ENCODE data around the gene SPAG6.
A peak's percentile ranks its signal among the peaks of the same experiment; 100 is the strongest.
"Not testable (repeated sequence)": the region's sequence is repeated elsewhere in the genome, so short reads cannot be mapped to it uniquely, and the experiment has no call there.

The SPAG6 gene

DNA sequence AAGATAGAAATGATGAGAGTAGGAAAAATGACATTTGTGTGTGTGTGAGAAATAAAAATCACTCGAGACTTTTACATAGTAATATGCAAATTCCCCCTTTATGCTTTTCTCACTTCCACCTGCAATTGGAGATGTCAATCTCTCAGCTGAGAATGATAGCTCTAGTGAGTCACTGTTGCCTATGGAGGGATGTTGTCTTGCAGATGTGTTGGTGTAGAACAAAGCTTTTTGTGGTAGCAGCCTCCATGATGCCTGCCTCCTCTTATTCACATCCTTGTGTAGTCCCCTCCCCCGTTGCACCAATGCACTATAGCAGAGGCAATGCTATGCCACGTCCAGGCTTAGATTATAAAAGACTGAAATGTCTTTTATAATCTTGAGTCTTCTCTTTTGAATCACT, 33.8 kb downstream of the SPAG6 start:
- DNase-seq, result no peak

GRCh38 chr10:22381262-22381661, 36.0 kb downstream of the SPAG6 start:
- DNase-seq, result no peak

GRCh38 chr10:22386503-22386902, 41.2 kb downstream of the SPAG6 start:
- no peak for DNase-seq

DNA sequence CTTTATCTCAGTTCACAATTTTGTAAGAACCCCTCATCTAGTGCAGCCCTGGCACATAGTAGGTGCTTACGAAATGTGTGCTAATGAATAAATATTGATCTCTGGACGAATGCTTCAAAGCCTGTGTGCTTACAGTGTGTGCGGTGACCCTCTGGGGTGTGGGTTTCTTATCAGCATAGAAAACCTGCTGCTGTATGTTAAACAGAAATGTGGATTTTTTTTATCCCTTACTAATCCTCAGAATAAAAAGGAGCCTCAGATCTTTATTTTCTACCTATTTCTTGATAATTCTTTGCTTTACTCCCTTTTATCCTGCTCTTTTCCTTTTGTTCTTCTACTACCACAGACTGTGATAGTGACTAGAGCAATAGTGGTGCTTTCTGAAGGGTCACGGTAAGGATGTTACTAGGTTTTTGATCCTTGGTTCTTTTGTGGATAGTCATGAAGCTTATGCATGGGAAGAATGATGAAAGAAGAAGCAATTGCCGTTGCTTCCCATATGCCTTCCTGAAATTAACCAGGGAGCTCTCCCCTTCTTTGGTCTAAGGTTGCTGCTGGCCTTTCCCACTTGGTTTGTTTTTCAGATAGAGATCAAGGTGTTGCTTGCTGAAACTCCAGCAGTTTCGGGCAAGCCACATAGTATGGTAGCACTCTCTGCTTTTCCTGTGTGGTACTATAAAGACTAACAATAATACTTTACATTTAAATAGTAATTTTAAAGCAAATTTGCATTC, 44.7 kb downstream of the SPAG6 start:
- DNase-seq, result no peak

DNA sequence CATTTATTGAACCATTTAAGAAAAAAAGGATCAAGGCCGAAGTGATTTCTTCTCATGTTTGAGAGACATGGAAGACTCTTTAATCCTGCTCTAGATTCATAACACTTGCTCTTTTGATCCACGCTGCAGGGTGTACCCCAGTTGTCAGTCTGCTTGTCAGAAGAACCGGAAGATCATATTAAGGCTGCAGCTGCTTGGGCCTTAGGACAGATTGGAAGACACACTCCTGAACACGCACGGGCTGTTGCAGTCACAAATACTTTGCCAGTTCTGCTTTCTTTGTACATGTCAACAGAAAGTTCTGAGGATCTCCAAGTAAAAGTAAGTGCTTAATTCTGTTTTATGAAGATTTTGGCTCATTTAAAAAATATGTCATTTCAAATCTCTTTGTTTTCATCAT, 46.3 kb downstream of the SPAG6 start:
- DNase-seq, result no peak

- DNase-seq, result not testable (repeated sequence)
Measured at GRCh38 chr10:22396195-22396594, 50.9 kb downstream of the SPAG6 start.

- DNase-seq, result not testable (repeated sequence)
Measured at GRCh38 chr10:22406916-22407315, 61.6 kb downstream of the SPAG6 start.

DNA sequence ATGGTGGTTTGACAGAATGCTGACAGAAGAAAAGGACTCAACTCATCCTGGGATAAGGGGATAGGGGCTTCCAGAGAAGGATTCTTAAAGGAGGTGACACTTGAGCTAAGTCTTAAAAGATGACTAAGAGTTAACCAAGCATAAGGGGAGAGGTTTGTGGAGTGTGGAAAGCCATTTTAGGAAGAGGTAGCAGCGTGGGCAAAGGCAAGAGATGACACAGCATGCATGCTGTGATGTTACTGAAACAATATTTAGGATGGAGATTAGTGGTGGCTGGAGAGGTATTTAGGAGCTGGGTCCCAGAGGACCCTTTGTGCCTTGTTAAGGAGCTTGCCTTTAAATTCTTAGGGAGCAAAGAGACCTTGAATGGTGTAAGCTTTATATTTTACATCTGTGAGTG, 65.1 kb downstream of the SPAG6 start:
- DNase-seq, result no peak

DNA sequence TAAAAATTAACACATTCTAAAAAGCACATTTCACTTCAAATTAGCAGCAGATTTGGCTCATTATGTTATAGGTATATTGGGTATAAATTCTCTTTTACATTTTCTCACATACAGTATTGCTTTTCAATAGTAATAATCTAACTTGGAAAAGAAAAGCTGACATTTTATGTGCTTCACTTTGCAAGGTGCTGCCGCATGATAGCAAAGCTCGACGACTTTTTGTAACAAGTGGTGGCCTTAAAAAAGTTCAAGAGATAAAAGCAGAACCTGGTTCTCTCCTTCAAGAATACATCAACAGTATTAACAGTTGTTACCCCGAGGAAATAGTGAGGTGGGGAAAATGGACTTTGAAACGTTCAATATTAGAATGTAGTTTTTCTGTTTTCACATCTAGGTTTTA, 65.5 kb downstream of the SPAG6 start:
- no peak for DNase-seq

DNA sequence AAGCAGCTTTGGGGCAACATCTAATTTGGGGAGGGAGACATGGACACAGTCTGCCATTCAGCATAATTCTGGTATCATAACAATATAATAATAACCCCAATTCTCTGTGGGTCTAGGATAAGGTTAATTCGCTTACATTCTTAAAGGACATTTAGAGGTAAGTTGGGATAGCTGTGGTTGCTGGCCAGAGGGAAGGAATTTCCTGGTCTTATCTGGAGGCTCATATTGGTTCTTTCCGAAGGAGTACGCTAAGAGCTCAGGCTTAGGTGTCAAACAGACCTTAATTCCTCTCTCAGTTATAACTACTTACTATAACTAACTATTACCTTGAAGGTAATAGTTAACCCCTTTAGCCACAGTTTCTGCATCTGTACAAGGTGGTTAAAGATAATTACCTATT, 68.8 kb downstream of the SPAG6 start:
- DNase-seq, result no peak

DNA sequence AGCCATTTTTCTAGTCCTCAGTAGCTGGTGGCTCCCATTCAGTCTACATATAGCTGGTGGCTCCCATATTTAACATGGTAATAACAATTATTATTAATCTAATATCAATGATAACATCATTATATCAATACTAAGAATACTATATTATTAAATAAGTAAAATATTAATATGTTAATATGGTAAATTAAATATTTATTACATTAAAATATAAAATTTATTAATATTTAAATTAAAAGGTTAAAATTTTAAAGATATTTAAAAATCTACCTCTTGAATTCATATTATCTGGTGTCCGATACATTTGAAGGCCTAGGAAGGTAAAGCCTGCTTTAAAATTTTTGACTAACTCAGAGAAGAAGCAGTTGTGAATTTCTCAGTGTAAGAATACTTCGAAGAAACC, 69.8 kb downstream of the SPAG6 start:
- no peak for DNase-seq

DNA sequence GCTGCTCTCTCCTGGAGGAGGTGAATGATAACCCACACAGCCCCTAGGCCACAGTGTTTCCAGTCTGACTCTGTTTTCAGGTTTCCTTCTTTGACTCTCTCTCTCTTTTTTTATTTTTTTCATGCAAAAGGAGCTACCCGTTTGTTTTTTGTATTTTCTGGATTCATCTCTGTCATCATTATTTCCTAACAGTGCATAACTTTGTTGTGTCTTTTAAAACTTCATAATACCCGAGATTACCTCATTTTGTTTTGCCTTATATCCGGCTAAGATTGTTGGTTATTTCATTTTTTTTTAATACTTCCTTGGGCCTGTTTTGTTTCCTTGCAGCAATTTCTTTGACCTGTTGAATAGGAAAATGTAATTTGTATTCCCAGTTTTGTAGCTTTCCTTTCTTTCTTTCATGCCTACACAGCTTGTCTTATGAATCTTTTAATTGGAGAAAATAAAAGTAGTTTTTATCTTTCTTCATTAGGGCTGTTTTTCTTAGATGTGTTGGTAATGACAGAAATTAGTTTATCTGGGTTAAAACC, 72.5 kb downstream of the SPAG6 start:
- DNase-seq, result no peak

DNA sequence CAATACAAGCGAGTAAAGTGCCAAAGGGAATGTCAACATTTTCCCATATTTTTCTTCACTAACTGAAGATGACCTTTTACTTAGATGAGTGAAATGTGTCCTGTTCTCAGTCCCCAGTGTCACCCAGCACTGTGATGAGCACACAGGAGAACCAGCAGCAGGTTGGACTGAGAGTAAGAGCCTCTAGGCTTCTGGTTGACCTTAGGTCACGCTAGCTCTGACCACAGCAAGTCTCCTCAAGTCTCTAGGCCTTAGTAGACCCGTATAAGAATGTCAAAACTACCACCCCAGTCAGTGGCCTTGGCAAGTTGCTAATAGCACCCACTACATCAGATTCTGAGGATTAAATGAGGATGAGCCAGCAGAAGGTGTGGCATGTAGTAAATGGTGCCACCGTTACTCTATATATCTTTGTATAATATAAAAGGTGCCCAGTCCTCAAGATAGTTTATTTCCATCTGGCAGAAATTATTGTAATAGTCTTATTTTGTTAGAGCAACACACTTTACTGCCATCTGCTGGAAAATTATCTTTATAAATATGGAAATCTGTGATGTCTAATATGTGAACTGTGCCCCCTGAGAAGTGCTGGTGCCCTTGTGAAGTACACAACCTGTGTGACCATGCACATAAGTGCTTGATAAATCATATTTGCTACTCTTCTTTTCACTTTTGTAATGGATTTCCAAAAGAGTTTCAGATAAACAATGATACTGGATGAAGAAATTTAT, 75.7 kb downstream of the SPAG6 start:
- peak; percentile 49 for DNase-seq

- no peak for DNase-seq
Measured at GRCh38 chr10:22426653-22427052, 81.4 kb downstream of the SPAG6 start.

DNA sequence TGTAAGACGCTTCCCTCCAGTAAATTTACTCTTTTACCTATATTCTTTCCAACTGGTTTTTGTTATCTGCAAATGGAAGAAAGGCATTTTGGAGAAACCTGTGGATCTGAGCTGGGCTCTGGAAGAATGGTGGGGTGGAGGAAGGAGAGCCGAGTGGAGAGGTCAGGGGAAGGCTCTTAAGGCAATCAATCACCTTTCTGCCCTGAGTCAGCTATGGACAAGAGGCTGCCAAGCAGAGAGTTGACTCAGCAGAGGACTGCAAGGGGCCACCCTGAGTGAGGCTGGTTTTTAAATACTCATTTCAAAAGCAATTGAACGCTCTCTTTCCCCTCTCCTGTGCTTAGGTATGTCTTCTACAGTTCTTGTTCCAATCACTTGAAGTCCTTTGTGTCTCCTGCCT, 81.8 kb downstream of the SPAG6 start:
- no peak for DNase-seq

GRCh38 chr10:22427890-22428571, 82.7 kb downstream of the SPAG6 start:
- DNase-seq, result no peak

GRCh38 chr10:22429146-22429545, 83.8 kb downstream of the SPAG6 start:
- DNase-seq, result no peak

DNA sequence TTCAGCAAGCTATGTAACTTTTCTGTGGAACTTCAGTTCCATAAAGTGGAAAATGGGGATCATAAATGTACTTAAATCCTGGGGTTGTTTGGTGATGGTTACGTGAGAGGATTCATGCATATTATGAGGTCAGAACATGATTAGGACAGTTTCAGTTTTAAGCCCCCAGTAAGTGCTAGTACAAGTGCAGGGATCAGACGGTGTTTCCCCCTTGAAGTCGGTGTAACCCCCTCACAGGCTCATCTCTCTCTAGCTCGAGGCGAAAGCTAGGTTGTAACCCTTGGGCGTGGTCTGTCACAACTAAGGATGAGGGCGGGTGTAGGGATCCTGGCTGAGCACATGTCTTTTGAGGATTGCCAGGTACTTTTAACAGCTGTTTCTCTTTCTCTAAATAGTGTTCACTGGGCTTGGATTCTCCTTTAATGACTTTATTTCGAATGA, 84.7 kb downstream of the SPAG6 start:
- DNase-seq, result no peak

- no peak for DNase-seq
Measured at GRCh38 chr10:22433875-22434274, 88.6 kb downstream of the SPAG6 start.

- DNase-seq, result no peak
Measured at GRCh38 chr10:22434521-22434920, 89.2 kb downstream of the SPAG6 start.

DNA sequence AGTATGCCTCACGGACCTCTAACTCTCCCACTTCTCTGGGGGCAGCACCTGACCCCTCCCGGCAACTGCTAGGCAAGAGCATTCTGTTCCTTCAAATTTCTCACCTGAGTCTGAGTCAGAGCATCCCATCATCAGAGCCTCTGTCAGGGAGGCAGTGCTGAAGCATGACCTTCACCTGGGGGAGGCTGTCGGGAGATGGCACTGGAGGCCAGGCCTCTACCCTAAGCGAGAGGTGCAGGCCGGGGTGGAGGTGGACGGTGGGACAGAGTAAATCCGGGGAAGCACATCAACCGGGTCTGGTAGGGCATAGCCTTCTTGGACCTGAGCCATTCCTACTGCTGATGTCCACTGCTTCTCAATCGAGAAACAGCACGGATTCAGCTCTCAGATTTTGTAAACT, 90.4 kb downstream of the SPAG6 start:
- DNase-seq, result no peak

DNA sequence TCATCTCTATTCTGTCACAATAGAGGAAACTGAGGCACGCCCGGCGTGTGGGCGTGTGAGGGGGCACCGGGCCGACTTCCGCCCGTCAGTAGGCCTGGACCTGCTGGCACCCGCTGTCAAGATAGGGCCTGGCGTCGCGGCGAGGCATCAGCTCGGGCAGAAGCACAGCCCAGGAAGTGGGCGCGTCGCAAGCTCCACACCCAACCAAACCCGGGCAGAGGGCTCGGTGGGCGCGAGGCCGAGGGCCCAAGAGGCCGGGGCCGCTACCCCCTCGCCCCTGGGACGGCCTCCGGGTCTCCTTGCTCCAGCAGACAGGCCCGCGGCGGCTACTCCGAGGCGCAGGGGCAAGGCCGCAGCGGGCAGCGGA, 91.2 kb downstream of the SPAG6 start:
- DNase-seq, result no peak

DNA sequence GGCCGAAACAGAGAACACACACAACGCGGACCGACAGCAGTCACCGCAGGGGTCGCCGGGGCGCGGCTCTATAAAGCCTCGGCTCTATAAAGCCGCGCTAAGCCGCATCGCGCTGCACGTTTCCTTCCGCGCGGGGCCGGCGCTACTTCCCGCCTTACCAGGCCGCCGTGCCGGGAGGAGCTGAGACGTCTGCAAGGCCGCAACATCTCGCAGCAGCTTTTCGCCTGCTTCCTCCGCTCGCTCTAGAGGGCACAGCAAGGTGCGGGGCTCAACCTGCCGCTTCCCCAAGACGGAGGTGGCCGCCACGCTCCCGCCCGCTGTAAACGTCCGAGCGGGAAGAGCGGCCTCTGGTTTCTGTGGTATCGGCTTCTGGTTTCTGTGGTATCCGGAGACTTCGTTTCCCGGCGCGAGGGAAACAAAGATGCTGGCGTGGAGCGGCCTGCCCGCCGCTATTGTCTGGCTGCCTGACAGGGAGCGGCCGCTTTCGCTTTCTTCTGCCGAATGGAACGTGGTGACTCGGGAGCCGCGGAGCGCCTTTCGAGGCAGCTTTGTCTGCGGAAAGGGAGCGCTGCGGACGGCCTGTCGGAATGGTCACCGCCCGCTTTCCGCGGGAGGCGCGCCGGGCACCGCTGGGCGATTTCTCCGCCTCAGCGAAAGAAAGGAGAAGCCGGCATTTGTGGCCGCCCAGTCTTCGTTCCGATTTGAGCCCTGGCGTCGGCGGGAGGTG, 91.8 kb downstream of the SPAG6 start:
- DNase-seq, result peak; percentile 93
